22Rv1 (cell line): ENCODE measurements around the gene RAMP3.

Source experiments
- ZFX ChIP-seq: fragments of 450-650 bp; IDR thresholded peaks from 2 replicates; pipeline ENCODE4 v1.6.1; 2017; ENCODE audit warnings: antibody characterized with exemption, borderline replicate concordance
- TF ChIP-seq, protein P1 (sequence below): fragments of 450-650 bp; IDR thresholded peaks from 2 replicates; pipeline ENCODE4 v1.5.1; 2017; ENCODE audit warnings: mild to moderate bottlenecking

DNA sequence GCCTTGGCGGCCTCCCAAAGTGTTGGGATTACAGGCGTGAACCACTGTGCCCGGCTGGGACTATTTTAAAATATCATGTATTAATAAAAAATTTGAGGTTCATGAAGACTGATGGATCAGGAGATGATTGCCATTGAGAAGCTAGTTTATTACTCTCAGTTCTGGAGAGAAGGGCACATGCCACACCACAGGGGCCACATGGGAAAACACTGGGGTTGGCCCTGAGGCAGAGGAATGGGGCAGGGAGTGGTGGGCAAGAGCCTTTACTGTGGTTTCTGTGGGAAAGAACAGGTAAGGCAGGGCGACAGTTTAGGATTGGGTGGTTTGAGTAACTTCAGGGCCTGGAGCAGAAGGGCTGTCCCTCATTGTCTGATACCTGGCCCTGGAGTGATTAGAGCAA is 39.3 kb upstream of the RAMP3 start:
- TF ChIP-seq, protein P1, sequence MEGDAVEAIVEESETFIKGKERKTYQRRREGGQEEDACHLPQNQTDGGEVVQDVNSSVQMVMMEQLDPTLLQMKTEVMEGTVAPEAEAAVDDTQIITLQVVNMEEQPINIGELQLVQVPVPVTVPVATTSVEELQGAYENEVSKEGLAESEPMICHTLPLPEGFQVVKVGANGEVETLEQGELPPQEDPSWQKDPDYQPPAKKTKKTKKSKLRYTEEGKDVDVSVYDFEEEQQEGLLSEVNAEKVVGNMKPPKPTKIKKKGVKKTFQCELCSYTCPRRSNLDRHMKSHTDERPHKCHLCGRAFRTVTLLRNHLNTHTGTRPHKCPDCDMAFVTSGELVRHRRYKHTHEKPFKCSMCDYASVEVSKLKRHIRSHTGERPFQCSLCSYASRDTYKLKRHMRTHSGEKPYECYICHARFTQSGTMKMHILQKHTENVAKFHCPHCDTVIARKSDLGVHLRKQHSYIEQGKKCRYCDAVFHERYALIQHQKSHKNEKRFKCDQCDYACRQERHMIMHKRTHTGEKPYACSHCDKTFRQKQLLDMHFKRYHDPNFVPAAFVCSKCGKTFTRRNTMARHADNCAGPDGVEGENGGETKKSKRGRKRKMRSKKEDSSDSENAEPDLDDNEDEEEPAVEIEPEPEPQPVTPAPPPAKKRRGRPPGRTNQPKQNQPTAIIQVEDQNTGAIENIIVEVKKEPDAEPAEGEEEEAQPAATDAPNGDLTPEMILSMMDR: no peak
- TF ChIP-seq ZFX: no peak
